SK-N-MC (cell line): Measurements from ENCODE around the gene TBC1D9B.

ENCODE experiments used
- DNase-seq: peaks from one replicate; pipeline ENCODE4 v3.0.0-alpha.2; 2011; ENCODE audit warnings: low read depth, low spot score
- H3K27ac ChIP-seq: fragments of 200-600 bp; sonication (generic); 2 replicates; pipeline ENCODE4 v1.5.1; 2016; ENCODE audit warnings: mixed run types
- H3K36me3 ChIP-seq: fragments of 200-600 bp; sonication (generic); 2 replicates; pipeline ENCODE4 v1.6.1; 2017; ENCODE audit warnings: antibody characterized with exemption, low read length, mixed read lengths; ENCODE audit not compliant: insufficient read depth
- H3K4me3 ChIP-seq: fragments of 200-600 bp; sonication (generic); 2 replicates; pipeline ENCODE4 v1.5.1; 2016
- H3K9ac ChIP-seq: fragments of 200-600 bp; sonication (generic); 2 replicates; pipeline ENCODE4 v1.8.0; 2017; ENCODE audit warnings: mixed run types, mixed read lengths; ENCODE audit not compliant: insufficient read length
- H3K9me3 ChIP-seq: fragments of 200-600 bp; sonication (generic); 2 replicates; pipeline ENCODE4 v1.6.1; 2017; ENCODE audit warnings: low read depth, mild to moderate bottlenecking, antibody characterized with exemption, low read length, moderate library complexity, mixed read lengths
- EZH2 ChIP-seq: fragments of 200-600 bp; sonication (generic); IDR thresholded peaks from one replicate; pipeline ENCODE4 v1.6.1; 2017; ENCODE audit warnings: antibody characterized with exemption
- FOXP2 ChIP-seq: optimal IDR thresholded peaks from 2 replicates; pipeline ENCODE3; 2011; ENCODE audit warnings: mild to moderate bottlenecking, moderate library complexity; ENCODE audit not compliant: insufficient read depth; ENCODE audit errors: extremely low read length, control extremely low read depth
- POLR2AphosphoS5 ChIP-seq: IDR thresholded peaks from 2 replicates; pipeline ENCODE4 v1.6.1; 2012; ENCODE audit warnings: mild to moderate bottlenecking, low read depth, low read length, borderline replicate concordance

Gene TBC1D9B

GRCh38 chr5:179821298-179822058 lies 86.2 kb downstream of the TBC1D9B start:
- no peak for DNase-seq
- no peak overlapping the region for H3K27ac ChIP-seq
- H3K4me3 ChIP-seq = peak overlapping the region; percentile 92
- H3K9me3 ChIP-seq = no peaks in the 10 kb centered on the region
- TF ChIP-seq POLR2AphosphoS5 (peak; percentile 19; the same call in 1 of the 2 replicates), EZH2 (no peak), FOXP2 (peak; percentile 30)
- peaks cover 12% of the 10 kb centered on the region; the same call in 1 of the 2 replicates for H3K36me3 ChIP-seq
- H3K9ac ChIP-seq = peak overlapping the region; percentile 85

GRCh38 chr5:179820483-179821297 lies 87.0 kb downstream of the TBC1D9B start, which contains the start of gene SQSTM1:
SQSTM1 (plus strand) TSS chr5:179820905; CDS start chr5:179820937, 32 bp downstream.
- peaks cover 12% of the 10 kb centered on the region; the same call in 1 of the 2 replicates for H3K36me3 ChIP-seq
- peak within 1 kb of the TSS; percentile 92 for H3K4me3 ChIP-seq
- DNase-seq = no peak

DNA sequence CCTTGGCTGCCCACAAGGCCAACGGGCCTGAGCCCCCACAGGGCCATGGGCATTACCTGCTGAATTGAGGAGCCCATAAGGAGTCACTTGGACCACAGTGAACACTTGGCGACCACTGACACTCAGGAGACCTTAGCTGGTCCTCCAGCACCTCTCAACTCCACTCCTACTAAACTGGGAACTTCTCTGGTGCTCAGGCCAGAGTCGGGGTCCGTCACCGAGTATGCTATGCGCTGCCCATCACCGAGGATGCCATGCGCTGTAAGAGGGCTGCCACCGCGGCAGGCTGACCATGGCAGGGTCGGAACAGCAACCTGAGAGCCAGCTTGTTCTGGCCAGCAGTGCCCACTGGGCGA lies 87.6 kb downstream of the TBC1D9B start:
- peaks cover 6% of the 10 kb centered on the region; the same call in 1 of the 2 replicates for H3K36me3 ChIP-seq
- H3K9me3 ChIP-seq = no peaks in the 10 kb centered on the region
- TF ChIP-seq FOXP2 (no peak), EZH2 (no peak), POLR2AphosphoS5 (no peak)
- DNase-seq = no peak
- H3K27ac ChIP-seq = peak overlapping the region; percentile 84
- H3K4me3 ChIP-seq = peak overlapping the region; percentile 92
- H3K9ac ChIP-seq = peak overlapping the region; percentile 85

More at GRCh38 chr5:179820483-179821297, 87.0 kb downstream of the TBC1D9B start, which contains the start of gene SQSTM1:
- peak; percentile 46 for TF ChIP-seq FOXP2
- peak; percentile 99 for TF ChIP-seq POLR2AphosphoS5
- TF ChIP-seq EZH2 = no peak
- Histone ChIP-seq H3K9me3 (no peaks in the 10 kb centered on the region), H3K9ac (peak within 1 kb of the TSS; percentile 85), H3K27ac (peak within 1 kb of the TSS; percentile 84)

- Histone ChIP-seq H3K27ac (0 out of 2 replicates have a peak overlapping the region, but pooled peaks have one; percentile 13), H3K9ac (peak overlapping the region; percentile 85)
- no peak for DNase-seq
Measured at GRCh38 chr5:179819296-179820126, 88.2 kb downstream of the TBC1D9B start.

DNA sequence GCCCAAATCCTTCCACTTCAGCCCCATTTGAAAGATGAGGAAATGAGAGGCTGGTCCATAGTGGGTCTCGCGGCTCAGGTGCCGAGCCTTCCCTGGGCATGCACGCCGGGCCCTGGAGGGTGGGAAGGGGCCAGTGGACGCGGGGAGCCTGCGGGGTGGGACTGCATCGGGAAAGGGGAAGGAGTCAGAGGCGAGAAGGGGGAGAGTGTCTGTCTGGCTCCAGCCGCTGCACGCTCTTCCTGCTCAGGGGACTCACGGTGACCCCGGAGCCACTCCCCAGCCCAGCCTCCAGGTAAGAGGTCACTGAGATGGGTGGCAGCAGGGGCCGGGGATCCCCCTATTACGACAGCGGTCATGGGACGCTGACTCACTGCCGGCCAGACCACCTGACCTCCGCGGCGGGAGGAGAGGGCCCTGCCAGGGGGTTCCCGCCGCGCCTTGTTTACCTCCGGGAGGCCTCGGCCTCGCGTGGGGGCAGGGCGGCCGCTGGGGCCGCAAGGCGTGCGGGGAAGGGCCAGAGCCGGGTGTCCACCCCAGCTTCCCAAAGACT lies 88.9 kb downstream of the TBC1D9B start:
- Histone ChIP-seq H3K36me3 (peaks cover 6% of the 10 kb centered on the region; the same call in 1 of the 2 replicates), H3K9ac (no peak overlapping the region), H3K9me3 (no peaks in the 10 kb centered on the region), H3K4me3 (no peak overlapping the region), H3K27ac (no peak overlapping the region)
- TF ChIP-seq EZH2 (no peak), POLR2AphosphoS5 (no peak), FOXP2 (no peak)
- no peak for DNase-seq

More at GRCh38 chr5:179819296-179820126, 88.2 kb downstream of the TBC1D9B start:
- Histone ChIP-seq H3K4me3 (no peak overlapping the region), H3K36me3 (no peaks in the 10 kb centered on the region; the same call in 1 of the 2 replicates), H3K9me3 (no peaks in the 10 kb centered on the region)
- no peak for TF ChIP-seq FOXP2
- no peak for TF ChIP-seq POLR2AphosphoS5
- TF ChIP-seq EZH2 = no peak

DNA sequence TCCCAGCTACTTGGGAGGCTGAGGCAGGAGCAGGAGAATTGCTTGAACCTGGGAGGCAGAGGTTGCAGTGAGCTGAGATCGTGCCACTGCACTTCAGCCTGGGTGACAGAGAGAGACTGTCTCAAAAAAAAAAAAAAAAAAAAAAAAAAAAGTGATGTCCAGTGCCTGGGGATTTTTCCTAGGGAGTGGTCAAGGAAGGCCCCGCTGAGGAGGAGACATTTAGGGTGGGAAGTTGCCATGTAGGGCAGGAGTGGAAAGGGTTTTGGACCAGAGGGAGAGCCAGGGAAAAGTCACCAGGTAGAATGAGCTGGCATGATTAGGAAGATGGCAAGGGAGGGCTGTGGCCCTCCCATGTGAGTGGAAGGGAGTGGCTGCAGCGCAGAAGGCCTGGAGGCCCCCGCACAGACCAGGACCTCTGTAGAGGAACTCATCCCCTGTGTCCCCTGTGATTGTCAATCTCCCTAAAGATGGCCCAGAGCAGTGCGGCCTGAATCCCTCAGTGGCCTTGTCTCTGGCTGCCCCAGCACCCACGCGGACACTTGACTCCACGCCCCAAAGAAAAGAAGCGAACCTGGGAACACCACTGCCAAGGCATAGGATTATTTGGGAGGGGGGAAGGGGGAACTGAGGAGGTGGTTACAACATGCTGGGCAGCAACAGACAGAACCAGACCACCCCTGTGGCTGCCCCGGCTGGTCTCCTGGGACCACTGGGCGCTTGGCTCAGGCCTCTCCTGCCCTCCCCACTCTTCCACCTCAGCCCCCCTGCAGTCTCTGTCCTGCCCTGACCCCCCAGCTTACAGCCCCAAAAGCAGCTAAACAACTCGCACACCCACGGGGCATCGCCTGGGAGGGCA lies 89.6 kb downstream of the TBC1D9B start:
- Histone ChIP-seq H3K27ac (no peak overlapping the region), H3K36me3 (peaks cover 11% of the 10 kb centered on the region), H3K4me3 (no peak overlapping the region), H3K9me3 (no peaks in the 10 kb centered on the region), H3K9ac (no peak overlapping the region)
- TF ChIP-seq EZH2 (no peak), POLR2AphosphoS5 (no peak), FOXP2 (no peak)
- no peak for DNase-seq

- H3K9me3 ChIP-seq = no peaks in the 10 kb centered on the region
- no peak for DNase-seq
- TF ChIP-seq POLR2AphosphoS5 (no peak), FOXP2 (no peak), EZH2 (no peak)
- H3K27ac ChIP-seq = no peak overlapping the region
- peaks cover 18% of the 10 kb centered on the region for H3K36me3 ChIP-seq
- no peak overlapping the region for H3K4me3 ChIP-seq
- H3K9ac ChIP-seq = no peak overlapping the region
Measured at GRCh38 chr5:179817470-179817840, 90.2 kb downstream of the TBC1D9B start.
